Body of pancreas (tissue), 4 donors: Measurements from ENCODE around the gene LRRIQ1. TPM values are rescaled to one million over a fixed set of nuclear protein-coding genes. Genes with fewer than 3 reads are reported as not detected.
A peak's percentile ranks its signal among the peaks of the same experiment; 100 is the strongest.

ENCODE experiments used
- ATAC-seq: fragments of 150-250 bp; one replicate; pipeline ENCODE4 v1.9.1; 2016
- DNase-seq, 4 donors: peaks; one replicate each; pipeline ENCODE4 v3.0.0-alpha.2; 2019
- H3K27ac ChIP-seq, 4 donors: fragments of 200-600 bp; sonication (generic); 1 replicate in 3 of 4; 2 replicates in 1 of 4; pipeline versions ENCODE4 v1.5.1 to v1.6.1; 2016 to 2019; ENCODE audit warnings: mild to moderate bottlenecking in 1 of 4, mixed read lengths in 1 of 4, moderate library complexity in 1 of 4
- H3K27me3 ChIP-seq, 2 donors: fragments of 200-600 bp; sonication (generic); one replicate each; pipeline ENCODE4 v1.6.0; 2016; ENCODE audit warnings: mild to moderate bottlenecking in 1 of 2
- H3K36me3 ChIP-seq, 2 donors: fragments of 200-600 bp; sonication (generic); replicated peaks in 1 of 2; 2 replicates each; pipeline ENCODE4 v1.5.1; 2016; ENCODE audit warnings: low read depth in 2 of 2; ENCODE audit not compliant: insufficient read depth in 1 of 2
- H3K4me1 ChIP-seq: fragments of 200-600 bp; sonication (generic); one replicate; pipeline ENCODE4 v1.6.0; 2016
- H3K4me3 ChIP-seq, 2 donors: fragments of 200-600 bp; sonication (generic); 1 replicate in 1 of 2; 2 replicates in 1 of 2; pipeline ENCODE4 v1.5.1; 2016 to 2019
- H3K9me3 ChIP-seq, 3 donors: fragments of 200-600 bp; sonication (generic); 1 replicate in 2 of 3; 2 replicates in 1 of 3; pipeline ENCODE4 v1.5.1; 2016
- CTCF ChIP-seq, 7 experiments: fragments of 450-650 bp in 4 of 7; fragments of 200-600 bp in 3 of 7; sonication (generic) in 3 of 7; IDR thresholded peaks; one replicate each; pipeline ENCODE4 v1.5.1; 2016 to 2019; ENCODE audit warnings: antibody characterized with exemption in 7 of 7
- POLR2A ChIP-seq, 3 donors: fragments of 450-650 bp; IDR thresholded peaks; one replicate each; pipeline ENCODE4 v1.6.1; 2016; ENCODE audit warnings: antibody characterized with exemption in 3 of 3, mild to moderate bottlenecking in 2 of 3
- WGBS, 2 donors: methylation state at CpG; one replicate each; pipeline ENCODE4 v1.1.5; 2017; 5-methylcytosine and 5-hydroxymethylcytosine counted together
- intact Hi-C: fragments of 100-400 bp; cut with DNase I; formaldehyde crosslinking; loops from one replicate; pipeline ENCODE4 v1.15.1; 2023
- total RNA-seq, 2 donors: library from RNA; depleted of rRNA; stranded (reverse); fragments of >200 nt; gene quantifications; one replicate each; pipeline ENCODE4 v1.1.0, GENCODE V29; 2016

Gene LRRIQ1
- total RNA-seq, 2 donors from 2014 or later, result 1.0 to 3.6 TPM

GRCh38 chr12:85065837-85066482 lies 29.8 kb downstream of the LRRIQ1 start:
- Histone ChIP-seq H3K9me3 (no peaks in the 10 kb centered on the region), H3K4me3 (no peak overlapping the region), H3K4me1 (no peaks in the 10 kb centered on the region), H3K36me3 (no peaks in the 10 kb centered on the region), H3K27me3 (no peaks in the 10 kb centered on the region), H3K27ac (no peak overlapping the region)
- no peak for ATAC-seq
- DNase-seq, result no peak
- TF ChIP-seq POLR2A (IDR thresholded peaks at IDR 0.05), result no peak
- TF ChIP-seq CTCF (IDR thresholded peaks at IDR 0.05), result no peak
- 80 to 83% methylated on average over 3 of the region's 3 CpGs for WGBS, 2 donors
- intact Hi-C loops, result no loop called here

DNA sequence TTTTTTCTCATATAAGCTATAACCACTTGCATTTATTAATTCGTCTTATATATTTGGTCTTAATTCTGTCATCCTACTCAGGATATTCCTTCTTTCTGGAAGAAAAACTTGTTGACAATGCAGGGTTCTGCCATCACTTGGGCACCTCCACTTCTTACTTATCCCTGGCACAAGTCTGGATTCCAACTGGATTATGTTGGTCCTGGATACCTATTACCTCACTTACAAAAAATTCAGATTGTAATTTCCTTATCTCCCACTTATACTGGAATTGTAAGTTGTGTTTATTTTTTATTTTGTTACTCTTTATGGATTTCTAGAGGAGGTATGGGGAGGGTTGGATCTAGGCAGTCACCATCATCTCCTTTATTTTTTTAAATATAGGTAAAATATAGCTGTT lies 36.7 kb downstream of the LRRIQ1 start:
- Histone ChIP-seq H3K27ac (no peak overlapping the region), H3K4me3 (no peak overlapping the region), H3K36me3 (no peaks in the 10 kb centered on the region), H3K9me3 (no peaks in the 10 kb centered on the region), H3K4me1 (no peaks in the 10 kb centered on the region), H3K27me3 (no peaks in the 10 kb centered on the region)
- WGBS, 2 donors, result 50 to 54% methylated on average over 1 of the region's 1 CpG
- no peak for DNase-seq
- TF ChIP-seq POLR2A (IDR thresholded peaks at IDR 0.05), result no peak
- TF ChIP-seq CTCF (IDR thresholded peaks at IDR 0.05), result no peak
- intact Hi-C loops, result no loop called here
- ATAC-seq, result no peak

- no peak overlapping the region for H3K27ac ChIP-seq
- WGBS, 2 donors, result 0 to 3% methylated on average over 1 of the region's 1 CpG
- H3K4me1 ChIP-seq, result no peaks in the 10 kb centered on the region
- DNase-seq (peak in 1 of 4 donors; percentile 4), ATAC-seq (peak; percentile 67)
- intact Hi-C loops, result no loop called here
- H3K36me3 ChIP-seq, result no peaks in the 10 kb centered on the region
- no peaks in the 10 kb centered on the region for H3K9me3 ChIP-seq
- peaks cover 0 to 2% of the 10 kb centered on the region in 2 donors for H3K27me3 ChIP-seq
- TF ChIP-seq POLR2A (IDR thresholded peaks at IDR 0.05) (no peak), CTCF (IDR thresholded peaks at IDR 0.05) (peak in 6 of 7 experiments; percentile 28 to 43 (median 36))
- H3K4me3 ChIP-seq, result no peak overlapping the region
Observed at GRCh38 chr12:85076688-85077430, 40.7 kb downstream of the LRRIQ1 start.

GRCh38 chr12:85085066-85085465 lies 48.9 kb downstream of the LRRIQ1 start:
- TF ChIP-seq CTCF (IDR thresholded peaks at IDR 0.05) (no peak), POLR2A (IDR thresholded peaks at IDR 0.05) (no peak)
- H3K9me3 ChIP-seq, result no peaks in the 10 kb centered on the region
- intact Hi-C loops, result no loop called here
- no peak overlapping the region for H3K4me3 ChIP-seq
- ATAC-seq, result no peak
- DNase-seq, result no peak
- no peak overlapping the region for H3K27ac ChIP-seq
- no peaks in the 10 kb centered on the region for H3K4me1 ChIP-seq
- WGBS, 2 donors, result 60 to 71% methylated on average over 5 of the region's 5 CpGs
- H3K36me3 ChIP-seq, result no peaks in the 10 kb centered on the region
- no peaks in the 10 kb centered on the region for H3K27me3 ChIP-seq
